ENCODE results near the gene NRP2. TPM values are rescaled to one million over a fixed set of nuclear protein-coding genes. Genes with fewer than 3 reads are reported as not detected.

Gene NRP2, protein sequence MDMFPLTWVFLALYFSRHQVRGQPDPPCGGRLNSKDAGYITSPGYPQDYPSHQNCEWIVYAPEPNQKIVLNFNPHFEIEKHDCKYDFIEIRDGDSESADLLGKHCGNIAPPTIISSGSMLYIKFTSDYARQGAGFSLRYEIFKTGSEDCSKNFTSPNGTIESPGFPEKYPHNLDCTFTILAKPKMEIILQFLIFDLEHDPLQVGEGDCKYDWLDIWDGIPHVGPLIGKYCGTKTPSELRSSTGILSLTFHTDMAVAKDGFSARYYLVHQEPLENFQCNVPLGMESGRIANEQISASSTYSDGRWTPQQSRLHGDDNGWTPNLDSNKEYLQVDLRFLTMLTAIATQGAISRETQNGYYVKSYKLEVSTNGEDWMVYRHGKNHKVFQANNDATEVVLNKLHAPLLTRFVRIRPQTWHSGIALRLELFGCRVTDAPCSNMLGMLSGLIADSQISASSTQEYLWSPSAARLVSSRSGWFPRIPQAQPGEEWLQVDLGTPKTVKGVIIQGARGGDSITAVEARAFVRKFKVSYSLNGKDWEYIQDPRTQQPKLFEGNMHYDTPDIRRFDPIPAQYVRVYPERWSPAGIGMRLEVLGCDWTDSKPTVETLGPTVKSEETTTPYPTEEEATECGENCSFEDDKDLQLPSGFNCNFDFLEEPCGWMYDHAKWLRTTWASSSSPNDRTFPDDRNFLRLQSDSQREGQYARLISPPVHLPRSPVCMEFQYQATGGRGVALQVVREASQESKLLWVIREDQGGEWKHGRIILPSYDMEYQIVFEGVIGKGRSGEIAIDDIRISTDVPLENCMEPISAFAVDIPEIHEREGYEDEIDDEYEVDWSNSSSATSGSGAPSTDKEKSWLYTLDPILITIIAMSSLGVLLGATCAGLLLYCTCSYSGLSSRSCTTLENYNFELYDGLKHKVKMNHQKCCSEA
- 1 to 10 TPM; 2.5 to 2.6 TPM for total RNA-seq

DNA sequence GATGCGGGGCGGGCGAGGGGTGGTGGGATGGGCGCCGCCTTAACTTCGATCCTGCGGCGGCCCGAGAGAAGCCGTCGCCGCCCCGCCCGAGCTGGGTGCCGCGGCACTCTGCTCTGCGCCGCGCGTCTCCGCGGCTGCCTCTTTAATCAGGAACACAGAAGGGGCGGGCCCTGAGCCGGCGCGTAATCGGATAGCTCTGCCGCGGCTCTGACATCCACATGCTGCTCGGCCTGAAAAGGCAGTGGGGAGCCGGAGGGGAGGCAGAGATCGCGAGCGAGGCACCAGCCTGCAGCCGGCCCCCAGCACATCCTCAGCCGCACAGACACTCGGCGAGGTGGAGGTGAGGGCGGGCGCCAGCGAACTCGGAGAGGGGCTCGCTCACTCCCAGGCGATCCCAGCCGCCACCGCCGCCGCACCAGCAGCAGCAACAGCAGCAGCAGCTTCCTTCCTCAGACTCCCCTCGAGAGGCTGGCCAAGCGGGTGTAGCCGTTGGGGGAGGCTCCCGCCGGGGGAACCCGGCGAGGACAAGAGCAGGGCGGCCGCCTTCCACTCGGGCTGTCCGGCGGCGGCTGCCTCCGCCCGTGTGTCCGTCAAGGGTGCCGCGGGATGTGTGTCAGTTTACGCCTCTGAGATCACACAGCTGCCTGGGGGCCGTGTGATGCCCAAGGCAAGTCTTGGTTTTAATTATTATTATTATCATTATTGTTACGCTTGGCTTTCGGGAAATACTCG, at the start of gene NRP2:
TSS of gene NRP2 (plus strand) at position 263 of the 732 bp plus-strand sequence. CDS start 790 bp downstream, outside the sequence.
- peaks cover 79% of the 10 kb centered on the region for H3K27me3 Mint-ChIP-seq (ENCODE audit: low read depth)
- DNase-seq (peak; percentile 61 to 71), ATAC-seq (replicated peaks in 1 of 2) (peak; percentile 86 to 89)
- H3K27ac Mint-ChIP-seq, result no peak within 1 kb of the TSS
- no peaks in the 10 kb centered on the region for H3K36me3 Mint-ChIP-seq (ENCODE audit: insufficient read depth in 2 of 2)
- peaks cover 47% of the 10 kb centered on the region for H3K4me1 Mint-ChIP-seq (ENCODE audit: low read depth)
- H3K4me3 Mint-ChIP-seq, result peak within 1 kb of the TSS; percentile 85 to 87
- H3K9me3 Mint-ChIP-seq, result no peaks in the 10 kb centered on the region

DNA sequence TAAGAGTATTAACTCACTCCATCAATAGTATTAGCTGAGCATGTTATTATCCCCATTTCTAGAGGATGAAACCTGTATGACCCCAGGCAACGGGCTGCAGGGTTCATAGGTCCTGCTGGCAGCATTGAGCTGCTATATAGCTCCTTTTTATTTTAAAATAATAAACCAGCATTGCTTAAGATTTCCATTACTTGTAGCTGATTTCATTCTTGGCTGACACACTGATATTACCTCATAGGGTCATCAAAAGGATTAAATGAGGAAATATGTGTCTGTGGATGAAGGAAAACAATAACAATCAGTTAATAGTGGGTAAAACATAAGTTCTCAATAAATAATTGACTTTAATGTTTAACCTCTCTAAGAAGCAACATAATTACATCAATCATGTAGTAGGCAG, 48.3 kb upstream of the NRP2 start:
- Mint-ChIP-seq H3K4me3 (no peak overlapping the region), H3K4me1 (ENCODE audit: low read depth) (peaks cover 16% of the 10 kb centered on the region), H3K36me3 (ENCODE audit: insufficient read depth in 2 of 2) (no peaks in the 10 kb centered on the region), H3K9me3 (no peaks in the 10 kb centered on the region), H3K27ac (no peak overlapping the region), H3K27me3 (ENCODE audit: low read depth) (no peaks in the 10 kb centered on the region)
- DNase-seq (no peak), ATAC-seq (replicated peaks in 1 of 2) (no peak)

DNA sequence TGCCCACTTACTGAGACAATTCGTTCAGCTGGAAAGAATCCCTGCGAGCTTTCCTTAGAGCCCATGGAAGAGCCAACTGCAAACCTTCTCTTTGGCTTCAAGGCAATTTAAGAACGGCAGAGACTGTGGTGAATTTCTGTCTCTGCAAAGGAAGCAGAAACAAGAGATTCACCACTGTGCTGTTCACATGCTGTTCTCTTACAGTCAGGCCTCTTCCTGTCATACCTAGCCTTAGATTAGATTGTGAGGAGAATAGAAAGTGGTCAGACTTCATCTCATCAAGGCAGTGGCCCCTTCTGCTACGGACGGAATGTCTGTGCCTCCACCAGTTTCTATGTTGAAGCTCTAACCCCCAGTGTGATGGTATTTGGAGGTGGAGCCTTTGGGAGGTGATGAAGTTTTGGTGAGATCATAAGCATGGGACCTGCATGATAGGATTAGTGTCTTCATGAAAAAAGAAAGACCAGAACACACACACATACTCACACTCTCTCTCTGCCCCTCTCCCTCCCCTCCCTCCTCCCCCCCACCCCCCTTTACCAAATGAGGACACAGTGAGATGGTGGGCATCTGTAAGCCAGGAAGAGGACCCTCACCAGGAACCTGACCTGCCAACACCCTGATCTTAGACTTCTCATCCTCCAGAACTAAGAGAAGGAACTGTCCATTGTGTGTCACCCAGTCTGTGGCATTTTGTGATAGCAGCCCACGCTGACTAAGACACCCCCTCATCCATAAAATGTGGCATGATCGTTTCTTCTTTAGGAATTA, 45.6 kb upstream of the NRP2 start:
- peak; percentile 56 to 59 for ATAC-seq (replicated peaks in 1 of 2)
- Mint-ChIP-seq H3K4me1 (ENCODE audit: low read depth) (peaks cover 21% of the 10 kb centered on the region), H3K9me3 (peaks cover 0 to 4% of the 10 kb centered on the region in 2 donors), H3K36me3 (ENCODE audit: insufficient read depth in 2 of 2) (peaks cover 0 to 1% of the 10 kb centered on the region in 2 donors), H3K4me3 (no peak overlapping the region), H3K27ac (no peak overlapping the region), H3K27me3 (ENCODE audit: low read depth) (no peaks in the 10 kb centered on the region)
- peak in 1 of 2 donors; percentile 8 for DNase-seq

DNA sequence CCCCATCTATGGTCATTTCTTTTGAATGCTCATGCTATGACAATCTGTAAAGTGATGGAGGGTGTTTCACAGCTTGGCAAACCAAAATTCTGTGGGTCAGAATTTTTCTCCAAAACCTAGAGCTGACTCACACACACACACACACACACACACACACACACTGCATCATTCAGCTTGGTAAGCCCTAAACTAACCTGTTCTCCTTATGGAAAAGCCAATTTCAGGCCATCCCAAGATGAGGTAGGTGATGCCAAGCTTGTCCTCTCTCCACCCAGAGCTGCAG, 45.0 kb upstream of the NRP2 start:
- H3K4me1 Mint-ChIP-seq (ENCODE audit: low read depth), result peaks cover 21% of the 10 kb centered on the region
- peaks cover 0 to 1% of the 10 kb centered on the region in 2 donors for H3K36me3 Mint-ChIP-seq (ENCODE audit: insufficient read depth in 2 of 2)
- H3K27me3 Mint-ChIP-seq (ENCODE audit: low read depth), result no peaks in the 10 kb centered on the region
- ATAC-seq (replicated peaks in 1 of 2), result peak in 1 of 2 donors; percentile 55
- H3K9me3 Mint-ChIP-seq, result peaks cover 0 to 4% of the 10 kb centered on the region in 2 donors
- no peak overlapping the region for H3K27ac Mint-ChIP-seq
- DNase-seq, result no peak
- peak overlapping the region in 1 of 2 donors; percentile 53 for H3K4me3 Mint-ChIP-seq

DNA sequence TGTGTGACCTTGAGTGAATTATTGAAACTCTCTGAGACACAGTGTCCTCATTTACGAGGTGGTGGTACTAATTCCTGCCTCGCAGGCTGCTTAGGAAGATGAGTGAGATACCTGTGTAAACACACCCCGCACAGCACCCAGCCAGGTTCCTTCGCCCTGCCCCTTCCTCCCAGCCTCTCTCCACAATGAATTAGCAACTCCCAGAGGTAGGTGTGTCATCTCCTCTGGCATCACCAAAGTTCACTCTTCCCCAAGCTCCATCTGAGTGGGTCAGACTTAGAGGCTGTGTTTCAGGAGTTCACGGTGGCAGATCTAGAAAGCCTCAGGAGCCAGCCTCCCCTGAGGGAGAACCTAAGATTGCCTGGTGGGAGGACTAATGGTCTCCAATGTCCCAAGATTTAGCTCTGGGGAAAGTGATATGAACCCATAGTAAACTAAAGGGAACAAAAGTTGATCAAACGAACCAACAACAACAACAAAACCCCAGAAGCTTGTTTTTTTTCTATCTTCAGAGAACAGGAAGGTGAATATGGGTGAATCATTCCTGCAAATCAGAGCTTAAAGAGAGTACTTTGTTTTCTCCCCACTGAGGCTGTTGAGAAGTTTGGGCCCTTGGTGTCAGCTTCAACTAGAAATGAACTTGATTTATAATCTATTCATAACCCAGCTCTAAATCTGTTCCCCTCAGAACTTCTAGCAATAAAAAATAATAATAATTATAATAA, 44.4 kb upstream of the NRP2 start:
- no peak overlapping the region for H3K27ac Mint-ChIP-seq
- DNase-seq (no peak), ATAC-seq (replicated peaks in 1 of 2) (peak; percentile 24 to 37)
- peaks cover 2% of the 10 kb centered on the region for H3K27me3 Mint-ChIP-seq (ENCODE audit: low read depth)
- peaks cover 0 to 1% of the 10 kb centered on the region in 2 donors for H3K36me3 Mint-ChIP-seq (ENCODE audit: insufficient read depth in 2 of 2)
- peak overlapping the region in 1 of 2 donors; percentile 53 for H3K4me3 Mint-ChIP-seq
- peaks cover 0 to 4% of the 10 kb centered on the region in 2 donors for H3K9me3 Mint-ChIP-seq
- peaks cover 21% of the 10 kb centered on the region for H3K4me1 Mint-ChIP-seq (ENCODE audit: low read depth)

DNA sequence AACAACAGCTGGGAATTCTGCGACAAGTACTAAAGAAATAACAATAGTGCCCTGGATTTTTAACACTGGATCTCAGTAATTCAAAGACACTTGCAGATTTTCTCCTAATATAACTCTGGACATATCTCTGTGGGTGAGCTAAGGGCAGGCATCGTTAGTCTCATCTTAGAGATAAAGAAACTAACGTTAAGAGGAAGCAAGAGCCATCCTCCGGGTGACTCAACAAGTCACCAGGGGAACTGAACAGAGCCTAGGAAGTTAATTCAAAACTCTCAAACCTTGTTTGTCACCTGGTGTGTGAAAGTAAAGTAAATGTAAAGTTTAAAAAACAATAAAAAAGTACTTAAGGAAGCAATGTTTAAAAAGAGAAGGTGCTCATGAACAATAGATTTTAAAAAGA, 41.6 kb upstream of the NRP2 start:
- H3K4me3 Mint-ChIP-seq, result no peak overlapping the region

DNA sequence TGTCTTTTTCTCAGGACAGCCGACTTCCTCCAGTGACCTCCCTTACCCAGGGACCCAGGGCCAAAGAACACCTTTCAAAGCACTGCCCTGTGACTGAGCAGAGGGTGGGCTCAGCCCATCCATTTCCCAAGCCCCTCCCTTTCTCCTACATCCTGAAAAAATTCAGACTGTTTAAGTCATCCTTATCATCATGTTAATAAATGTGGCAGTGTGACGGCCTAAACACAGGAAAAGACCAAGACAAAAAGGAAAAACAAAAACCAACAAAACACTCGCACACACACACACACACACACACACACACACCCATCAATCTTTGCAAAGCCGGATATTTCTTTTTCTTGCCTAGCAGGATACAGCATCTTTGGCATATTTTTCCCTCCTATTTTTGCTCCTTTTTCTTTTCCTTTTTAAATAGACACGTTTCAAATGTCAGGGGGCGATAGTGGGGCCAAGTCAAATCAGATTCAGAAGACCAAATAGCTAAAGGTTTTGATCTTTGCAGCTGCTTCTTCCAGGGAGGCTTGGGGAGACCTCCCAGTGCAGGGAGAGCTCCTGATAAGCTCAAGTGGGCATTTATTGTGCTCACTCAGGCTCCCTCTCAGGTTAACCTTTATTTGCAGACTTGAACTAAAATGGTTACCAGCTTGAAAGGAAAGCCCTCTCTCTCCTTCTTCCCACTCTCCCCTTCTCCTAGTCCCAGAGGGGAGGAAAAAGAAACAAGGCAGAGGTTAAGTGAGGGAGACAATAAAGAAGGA, 39.5 kb upstream of the NRP2 start:
- Mint-ChIP-seq H3K27ac (no peak overlapping the region), H3K36me3 (ENCODE audit: insufficient read depth in 2 of 2) (peaks cover 0 to 1% of the 10 kb centered on the region in 2 donors), H3K4me1 (ENCODE audit: low read depth) (peaks cover 14% of the 10 kb centered on the region), H3K27me3 (ENCODE audit: low read depth) (peaks cover 19% of the 10 kb centered on the region), H3K9me3 (peaks cover 0 to 4% of the 10 kb centered on the region in 2 donors), H3K4me3 (no peak overlapping the region)
- DNase-seq, result no peak
- no peak for ATAC-seq (replicated peaks in 1 of 2)

More for the DNA sequence above, 41.6 kb upstream of the NRP2 start:
- peaks cover 0 to 4% of the 10 kb centered on the region in 2 donors for H3K9me3 Mint-ChIP-seq
- H3K4me1 Mint-ChIP-seq (ENCODE audit: low read depth), result peaks cover 21% of the 10 kb centered on the region
- H3K27ac Mint-ChIP-seq, result no peak overlapping the region
- no peak for ATAC-seq (replicated peaks in 1 of 2)
- H3K36me3 Mint-ChIP-seq (ENCODE audit: insufficient read depth in 2 of 2), result peaks cover 0 to 1% of the 10 kb centered on the region in 2 donors
- peaks cover 19% of the 10 kb centered on the region for H3K27me3 Mint-ChIP-seq (ENCODE audit: low read depth)
- DNase-seq, result no peak

DNA sequence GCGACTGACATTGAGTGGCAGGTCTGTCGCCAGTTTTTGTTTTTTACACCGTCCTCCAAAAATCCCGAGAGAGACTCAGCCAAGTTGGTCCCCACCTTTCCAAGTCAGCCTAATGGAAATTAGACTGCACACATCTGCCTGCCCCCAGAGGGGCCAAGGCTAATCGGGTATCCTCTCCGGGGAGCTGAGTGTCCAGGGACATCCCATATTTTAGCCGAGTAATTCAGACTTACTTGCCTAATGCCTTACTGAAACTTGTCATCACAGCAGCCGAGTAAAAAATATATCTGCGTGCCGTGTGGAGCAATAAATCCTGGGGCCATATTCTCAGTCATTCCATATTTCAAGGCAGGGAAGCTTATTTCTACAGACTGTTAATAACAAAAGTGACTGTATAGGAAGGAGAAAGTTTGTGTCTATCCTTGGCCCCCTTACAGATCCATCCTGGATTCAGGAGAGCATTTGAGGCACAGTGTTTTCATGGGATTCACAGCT, 38.9 kb upstream of the NRP2 start:
- DNase-seq, result no peak
- peaks cover 0 to 4% of the 10 kb centered on the region in 2 donors for H3K9me3 Mint-ChIP-seq
- H3K27ac Mint-ChIP-seq, result no peak overlapping the region
- H3K4me3 Mint-ChIP-seq, result no peak overlapping the region
- peaks cover 19% of the 10 kb centered on the region for H3K27me3 Mint-ChIP-seq (ENCODE audit: low read depth)
- ATAC-seq (replicated peaks in 1 of 2), result no peak
- H3K4me1 Mint-ChIP-seq (ENCODE audit: low read depth), result peaks cover 10% of the 10 kb centered on the region
- peaks cover 0 to 1% of the 10 kb centered on the region in 2 donors for H3K36me3 Mint-ChIP-seq (ENCODE audit: insufficient read depth in 2 of 2)

DNA sequence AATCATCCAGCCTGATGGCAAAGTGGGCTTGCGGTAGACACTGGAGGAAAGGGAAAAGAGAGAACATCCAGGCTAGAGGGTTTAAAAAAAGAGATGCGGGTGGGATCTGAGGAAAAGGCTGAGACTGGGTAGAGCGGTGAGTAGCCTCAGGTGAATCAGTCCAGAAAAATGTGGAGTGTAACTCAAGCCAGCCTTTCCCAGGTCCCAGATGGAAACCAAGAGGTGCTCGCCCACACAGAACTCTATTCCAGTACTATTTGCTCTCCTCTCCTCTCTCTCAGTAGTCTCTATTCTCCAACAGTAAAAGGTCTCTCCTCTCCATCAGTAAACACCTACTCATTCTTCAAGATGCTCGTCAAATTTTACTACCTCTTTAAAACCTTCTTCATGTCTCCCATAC, 38.3 kb upstream of the NRP2 start:
- no peak for DNase-seq
- Mint-ChIP-seq H3K4me1 (ENCODE audit: low read depth) (peaks cover 10% of the 10 kb centered on the region), H3K4me3 (no peak overlapping the region), H3K27me3 (ENCODE audit: low read depth) (peaks cover 19% of the 10 kb centered on the region), H3K27ac (no peak overlapping the region), H3K36me3 (ENCODE audit: insufficient read depth in 2 of 2) (peaks cover 0 to 1% of the 10 kb centered on the region in 2 donors), H3K9me3 (peaks cover 0 to 4% of the 10 kb centered on the region in 2 donors)
- ATAC-seq (replicated peaks in 1 of 2), result no peak

DNA sequence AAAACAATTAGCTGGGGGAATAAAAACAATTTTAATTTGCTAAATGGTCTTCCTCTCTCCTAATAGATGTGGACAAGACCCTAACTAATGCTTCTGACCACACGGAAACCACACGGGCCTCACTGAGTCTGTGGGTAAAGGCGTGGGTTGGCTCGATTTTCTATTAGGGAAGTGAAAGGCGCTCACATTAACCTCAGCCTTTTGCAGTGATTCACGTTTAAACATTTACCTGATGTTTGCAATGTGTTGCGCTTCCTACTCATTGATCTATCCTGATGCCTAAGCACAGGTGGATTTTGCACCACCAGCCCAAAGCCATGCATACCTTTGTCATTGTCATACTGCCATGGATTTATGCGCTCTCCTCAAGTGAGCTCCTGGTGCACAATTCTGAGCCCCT, 35.6 kb upstream of the NRP2 start:
- DNase-seq (no peak), ATAC-seq (replicated peaks in 1 of 2) (no peak)
- no peaks in the 10 kb centered on the region for H3K36me3 Mint-ChIP-seq (ENCODE audit: insufficient read depth in 2 of 2)

DNA sequence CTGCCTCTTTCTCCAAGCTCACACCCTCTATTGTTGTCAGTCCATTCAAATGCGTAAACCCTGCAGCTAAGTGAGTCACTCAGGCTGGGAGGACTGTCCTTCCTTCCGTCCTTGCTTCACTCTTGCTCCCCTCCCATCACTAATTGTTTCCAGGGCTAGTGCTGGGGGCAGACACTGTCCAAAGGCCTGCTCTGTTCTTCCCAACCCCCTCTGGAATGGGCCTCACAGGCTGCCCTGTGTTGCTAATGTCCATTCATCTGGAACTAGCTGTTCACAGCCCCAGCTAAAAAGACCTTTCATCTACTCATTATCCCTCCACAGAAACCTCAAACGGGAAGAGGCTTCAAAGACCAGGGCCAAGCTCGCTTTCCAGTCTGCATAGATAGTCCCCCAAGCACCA, 31.9 kb upstream of the NRP2 start:
- Mint-ChIP-seq H3K27me3 (ENCODE audit: low read depth) (no peaks in the 10 kb centered on the region), H3K36me3 (ENCODE audit: insufficient read depth in 2 of 2) (no peaks in the 10 kb centered on the region), H3K4me1 (ENCODE audit: low read depth) (peaks cover 5% of the 10 kb centered on the region), H3K4me3 (no peak overlapping the region), H3K9me3 (no peaks in the 10 kb centered on the region), H3K27ac (no peak overlapping the region)
- no peak for DNase-seq
- ATAC-seq (replicated peaks in 1 of 2), result no peak

More for the DNA sequence above, 35.6 kb upstream of the NRP2 start:
- no peak overlapping the region for H3K27ac Mint-ChIP-seq
- no peaks in the 10 kb centered on the region for H3K9me3 Mint-ChIP-seq
- H3K4me1 Mint-ChIP-seq (ENCODE audit: low read depth), result no peaks in the 10 kb centered on the region
- peaks cover 19% of the 10 kb centered on the region for H3K27me3 Mint-ChIP-seq (ENCODE audit: low read depth)
- no peak overlapping the region for H3K4me3 Mint-ChIP-seq

Data from activated T-cell treated with anti-CD3 and anti-CD28 coated beads, Interleukin-2, amount 50 U/mL, for 72 hours (primary cell).